GDM1 (cell line): ENCODE results near the gene SOX21.
A peak's percentile ranks its signal among the peaks of the same experiment; 100 is the strongest.

Experiments
- DNase-seq: peaks from one replicate; lab custom pipeline; 2025; lab: John Stamatoyannopoulos, UW

Gene SOX21

GRCh38 chr13:94678845-94679244 lies 33.5 kb downstream of the SOX21 start:
- no peak for DNase-seq

GRCh38 chr13:94677799-94678198 lies 34.5 kb downstream of the SOX21 start:
- no peak for DNase-seq

GRCh38 chr13:94674609-94675348 lies 37.6 kb downstream of the SOX21 start:
- DNase-seq = peak; percentile 25

GRCh38 chr13:94673851-94674250 lies 38.5 kb downstream of the SOX21 start:
- DNase-seq = no peak

GRCh38 chr13:94672400-94672799 lies 39.9 kb downstream of the SOX21 start:
- no peak for DNase-seq

GRCh38 chr13:94667190-94667589 lies 45.2 kb downstream of the SOX21 start:
- DNase-seq = no peak

GRCh38 chr13:94666065-94666464 lies 46.3 kb downstream of the SOX21 start:
- DNase-seq = no peak

- no peak for DNase-seq
These were observed 47.5 kb downstream of the SOX21 start for GRCh38 chr13:94664889-94665288.

GRCh38 chr13:94662274-94662945 lies 49.9 kb downstream of the SOX21 start:
- no peak for DNase-seq

GRCh38 chr13:94661406-94661805 lies 50.9 kb downstream of the SOX21 start:
- DNase-seq = no peak

- DNase-seq = no peak
These were observed 51.5 kb downstream of the SOX21 start for GRCh38 chr13:94660695-94661326.
